Upper lobe of left lung (tissue), 4 donors: ENCODE data around the gene ECD.

Experiments used
- CTCF ChIP-seq, 6 experiments: fragments of 450-650 bp in 4 of 6; fragments of 200-600 bp in 2 of 6; sonication (generic) in 2 of 6; IDR thresholded peaks; one replicate each; pipeline ENCODE4 v1.5.1; 2016 to 2019; ENCODE audit warnings: antibody characterized with exemption in 6 of 6
- EP300 ChIP-seq, 4 donors: sonication (generic); formaldehyde crosslinking; IDR thresholded peaks; one replicate each; pipeline ENCODE4 v1.5.1; 2017; ENCODE audit warnings: antibody characterized with exemption in 4 of 4, control low read depth in 2 of 4
- POLR2A ChIP-seq, 4 donors: fragments of 450-650 bp; IDR thresholded peaks; one replicate each; pipeline ENCODE4 v1.5.1; 2016 to 2017; ENCODE audit warnings: antibody characterized with exemption in 4 of 4, mild to moderate bottlenecking in 2 of 4

- TF ChIP-seq CTCF (IDR thresholded peaks at IDR 0.05) (no peak), POLR2A (IDR thresholded peaks at IDR 0.05) (no peak), EP300 (IDR thresholded peaks at IDR 0.05) (no peak)
These were observed 6.1 kb downstream of the ECD start for GRCh38 chr10:73161662-73162061.
